CD4-positive, alpha-beta T cell treated with Interferon alpha-2 for 1 hour (primary cell): ENCODE measurements around the gene IRF9.
"Not testable (repeated sequence)": the region's sequence is repeated elsewhere in the genome, so short reads cannot be mapped to it uniquely, and the experiment has no call there.

Experiments used
- DNase-seq, 2 donors: peaks; one replicate each; pipeline ENCODE4 v3.0.0-alpha.2; 2020 to 2022

The IRF9 gene

GRCh38 chr14:24195186-24196070 is 34.4 kb downstream of the IRF9 start, which contains the start of gene TM9SF1:
Gene TM9SF1, minus strand, starts transcription at chr14:24195441. Its CDS starts 422 bp downstream, at chr14:24195019.
- peak; percentile 91 to 92 for DNase-seq

GRCh38 chr14:24196071-24197055 is 35.3 kb downstream of the IRF9 start:
- no peak for DNase-seq

- no peak for DNase-seq
These were observed 36.0 kb downstream of the IRF9 start for GRCh38 chr14:24197056-24197450.

- DNase-seq: no peak
These were observed 37.9 kb downstream of the IRF9 start for GRCh38 chr14:24198814-24199524.

DNA sequence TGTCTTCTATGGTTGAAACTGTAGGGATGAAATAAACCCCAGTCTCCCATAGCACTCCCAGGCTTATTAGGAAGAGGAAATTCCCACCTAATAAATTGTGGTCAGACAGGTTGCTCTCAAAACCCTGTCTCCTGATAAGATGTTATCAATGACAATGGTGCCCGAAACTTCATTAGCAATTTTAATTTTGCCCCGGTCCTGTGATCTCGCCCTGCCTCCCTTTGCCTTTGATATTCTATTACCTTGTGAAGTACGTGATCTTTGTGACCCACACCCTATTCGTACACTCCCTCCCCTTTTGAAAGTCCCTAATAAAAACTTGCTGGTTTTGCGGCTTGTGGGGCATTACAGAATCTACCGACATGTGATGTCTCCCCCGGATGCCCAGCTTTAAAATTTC is 41.5 kb downstream of the IRF9 start:
- DNase-seq: not testable (repeated sequence)

GRCh38 chr14:24203249-24203886 is 42.3 kb downstream of the IRF9 start:
- not testable (repeated sequence) for DNase-seq

DNA sequence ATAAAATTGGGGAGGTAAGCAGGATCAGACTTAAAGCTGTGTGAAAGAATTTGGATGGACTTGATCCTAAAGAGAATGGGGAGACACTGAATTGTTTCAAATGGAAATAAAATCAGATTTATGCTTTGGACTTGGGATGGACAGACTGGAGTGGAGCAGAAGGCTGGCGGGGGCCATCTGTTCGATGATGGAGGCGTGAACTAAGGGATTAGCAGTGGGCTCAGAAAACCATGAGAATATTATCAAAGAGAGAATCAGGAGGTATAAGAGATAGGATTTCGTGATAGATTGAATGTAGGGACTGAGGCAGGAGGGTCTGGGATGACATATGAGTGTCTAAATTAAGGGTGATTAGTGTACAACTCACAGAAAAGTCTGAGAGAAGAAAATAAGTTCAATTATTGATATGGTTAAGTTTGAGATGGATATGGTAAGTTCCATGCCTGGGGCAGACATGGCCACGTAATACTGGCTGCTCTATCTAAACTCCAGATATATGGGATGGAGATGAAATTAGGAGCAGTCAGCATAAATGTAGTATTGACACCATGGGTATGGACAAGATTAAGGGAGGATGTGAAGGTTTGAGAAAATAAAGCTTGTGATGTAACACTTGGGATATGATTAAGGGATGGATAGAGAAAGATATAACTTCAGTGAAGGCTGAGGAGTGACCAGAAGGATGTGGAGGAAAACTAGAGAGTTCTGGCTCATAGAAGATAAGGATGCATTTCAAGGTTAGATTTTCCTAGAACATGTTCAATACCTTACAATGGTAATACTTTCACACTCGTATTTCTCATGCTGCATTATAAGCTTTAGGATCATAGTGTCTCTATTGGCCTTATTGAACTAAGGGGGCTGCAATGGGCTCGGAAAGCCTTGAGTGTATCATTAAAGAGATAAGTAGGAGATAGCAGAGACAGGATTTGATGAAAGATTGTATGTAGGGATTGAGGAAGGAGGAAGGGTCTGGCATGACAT is 43.4 kb downstream of the IRF9 start:
- no peak for DNase-seq

DNA sequence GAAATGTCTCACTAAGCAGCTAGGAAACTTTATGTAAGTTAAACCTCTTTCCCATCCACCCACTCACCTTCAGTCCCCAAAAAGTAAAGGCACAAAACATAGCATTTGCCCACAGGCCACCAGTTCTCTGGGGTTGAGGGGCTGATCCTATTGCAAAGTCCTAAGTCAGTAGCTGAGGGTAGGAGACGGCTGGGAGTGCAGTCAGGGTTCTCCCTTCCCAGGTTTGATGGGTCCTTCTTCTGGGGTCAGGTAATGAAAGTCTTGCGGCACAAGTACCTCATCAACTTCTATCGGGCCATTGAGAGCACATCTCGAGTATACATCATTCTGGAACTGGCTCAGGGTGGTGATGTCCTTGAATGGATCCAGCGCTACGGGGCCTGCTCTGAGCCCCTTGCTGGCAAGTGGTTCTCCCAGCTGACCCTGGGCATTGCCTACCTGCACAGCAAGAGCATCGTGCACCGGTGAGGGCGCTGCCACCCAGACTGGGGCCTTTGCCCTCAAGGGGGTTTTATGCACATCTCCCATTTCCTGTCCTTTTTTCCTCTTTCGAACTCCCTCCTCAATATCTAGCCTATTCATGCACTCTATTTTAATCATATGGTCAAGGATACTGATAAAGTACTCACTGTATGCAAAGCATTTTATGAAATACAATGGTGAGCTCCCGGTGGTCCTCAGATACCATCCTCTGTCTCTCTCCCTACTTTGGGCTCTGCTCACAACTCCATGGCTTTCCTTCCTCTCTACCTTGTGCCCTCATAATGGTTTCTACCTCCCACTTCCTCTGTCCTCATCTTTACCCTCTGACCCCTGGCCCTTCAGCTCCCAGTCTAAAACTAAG is 45.4 kb downstream of the IRF9 start:
- DNase-seq: no peak

GRCh38 chr14:24207104-24207551 is 46.1 kb downstream of the IRF9 start:
- no peak for DNase-seq

GRCh38 chr14:24207625-24208024 is 46.6 kb downstream of the IRF9 start:
- no peak for DNase-seq

DNA sequence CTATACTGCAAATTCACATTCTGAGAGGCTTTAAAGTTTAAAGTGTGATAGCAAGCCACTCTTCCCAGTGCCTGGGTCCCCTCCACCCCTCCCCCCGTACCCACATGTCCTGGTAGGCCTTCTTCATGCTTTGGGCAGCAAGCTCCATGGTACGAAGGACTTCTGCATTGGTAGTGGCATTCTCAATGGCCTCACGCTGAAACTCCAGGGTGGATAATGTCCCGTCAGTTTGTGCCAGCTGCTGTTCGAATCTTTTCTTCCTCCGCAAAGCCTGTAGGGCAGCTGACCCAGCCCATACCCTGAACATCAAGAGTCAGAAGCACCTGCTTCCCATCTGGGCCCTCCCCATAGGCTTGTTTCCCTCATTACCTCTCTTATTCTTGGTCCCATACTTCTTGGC is 50.2 kb downstream of the IRF9 start:
- DNase-seq: no peak

GRCh38 chr14:24212924-24213865 is 52.1 kb downstream of the IRF9 start, which contains the start of gene CHMP4A:
Gene CHMP4A, minus strand, starts transcription at chr14:24213488. Its CDS starts 49 bp downstream, at chr14:24213439.
- peak; percentile 97 for DNase-seq

GRCh38 chr14:24213866-24214662 is 53.0 kb downstream of the IRF9 start:
- DNase-seq: no peak

- DNase-seq: peak; percentile 90 to 92
These were observed 54.7 kb downstream of the IRF9 start, which contains the start of gene MDP1 for GRCh38 chr14:24215495-24216344. Gene MDP1, minus strand, starts transcription at chr14:24216066. Its CDS starts 111 bp downstream, at chr14:24215955.
